Prostate gland (tissue), 2 donors: ENCODE data around the gene RANBP3. TPM values are rescaled to one million over a fixed set of nuclear protein-coding genes. Genes with fewer than 3 reads are reported as not detected.

Experiments
- DNase-seq: peaks from one replicate; pipeline ENCODE4 v3.0.0-alpha.2; 2019; ENCODE audit warnings: low spot score
- H3K27ac ChIP-seq, 2 donors: fragments of 200-600 bp; sonication (generic); 2 replicates each; pipeline ENCODE4 v1.5.1; 2017 to 2019
- H3K27me3 ChIP-seq: fragments of 200-600 bp; sonication (generic); replicated peaks from 2 replicates; pipeline ENCODE4 v1.5.1; 2019; ENCODE audit not compliant: insufficient read depth
- H3K36me3 ChIP-seq, 2 donors: fragments of 200-600 bp; sonication (generic); 1 replicate in 1 of 2; 2 replicates in 1 of 2; pipeline versions ENCODE4 v1.5.1 to v1.8.1; 2017 to 2019
- H3K4me1 ChIP-seq: fragments of 200-600 bp; sonication (generic); replicated peaks from 2 replicates; pipeline ENCODE4 v1.5.1; 2019
- H3K4me3 ChIP-seq, 2 donors: fragments of 200-600 bp; sonication (generic); 2 replicates each; pipeline ENCODE4 v1.5.1; 2017 to 2019
- H3K9me3 ChIP-seq: fragments of 200-600 bp; sonication (generic); 2 replicates; pipeline ENCODE4 v1.5.1; 2017
- CTCF ChIP-seq, 4 experiments: fragments of 200-600 bp in 2 of 4; fragments of 450-650 bp in 2 of 4; sonication (generic) in 2 of 4; IDR thresholded peaks; 1 replicate in 3 of 4; 2 replicates in 1 of 4; pipeline ENCODE4 v1.5.1; 2016 to 2019; ENCODE audit warnings: antibody characterized with exemption in 4 of 4, mild to moderate bottlenecking in 2 of 4, moderate library complexity in 2 of 4
- POLR2A ChIP-seq: fragments of 450-650 bp; IDR thresholded peaks from one replicate; pipeline ENCODE4 v1.6.1; 2016; ENCODE audit warnings: antibody characterized with exemption, mild to moderate bottlenecking
- POLR2AphosphoS5 ChIP-seq: sonication (generic); formaldehyde crosslinking; IDR thresholded peaks from one replicate; pipeline ENCODE4 v1.6.1; 2017; ENCODE audit warnings: antibody characterized with exemption
- WGBS: methylation state at CpG from one replicate; pipeline ENCODE4 v1.1.5; 2018; 5-methylcytosine and 5-hydroxymethylcytosine counted together
- intact Hi-C: fragments of 100-400 bp; cut with DNase I; formaldehyde crosslinking; loops from one replicate; pipeline ENCODE4 v1.14.2; 2022
- total RNA-seq, 2 donors: library from RNA; depleted of rRNA; stranded (reverse); fragments of >200 nt; gene quantifications; one replicate each; pipeline ENCODE4 v1.1.0, GENCODE V29; 2016

RANBP3 gene
- total RNA-seq, 2 donors from 2014 or later: 84.6 to 120 TPM

- H3K9me3 ChIP-seq: no peaks in the 10 kb centered on the region
- no peaks in the 10 kb centered on the region for H3K27me3 ChIP-seq
- H3K4me1 ChIP-seq: no peaks in the 10 kb centered on the region
- no peak overlapping the region for H3K27ac ChIP-seq
- WGBS: 77% methylated on average over 7 of the region's 7 CpGs
- H3K36me3 ChIP-seq: no peaks in the 10 kb centered on the region
- intact Hi-C loops: no loop called here
- H3K4me3 ChIP-seq: no peak overlapping the region
- no peak for DNase-seq
- TF ChIP-seq POLR2AphosphoS5: peak; percentile 20
- no peak for TF ChIP-seq POLR2A
- TF ChIP-seq CTCF (IDR thresholded peaks at IDR 0.05): no peak
Measured at GRCh38 chr19:6000228-6000847, 22.4 kb upstream of the RANBP3 start.

- Histone ChIP-seq H3K27ac (no peak overlapping the region), H3K36me3 (no peaks in the 10 kb centered on the region), H3K9me3 (no peaks in the 10 kb centered on the region), H3K27me3 (no peaks in the 10 kb centered on the region), H3K4me1 (no peaks in the 10 kb centered on the region), H3K4me3 (no peak overlapping the region)
- intact Hi-C loops: no loop called here
- no peak for DNase-seq
- no peak for TF ChIP-seq POLR2A
- no peak for TF ChIP-seq POLR2AphosphoS5
- no peak for TF ChIP-seq CTCF (IDR thresholded peaks at IDR 0.05)
- WGBS: 90% methylated on average over 6 of the region's 6 CpGs
Measured at GRCh38 chr19:5999693-6000092, 21.8 kb upstream of the RANBP3 start.

GRCh38 chr19:5997371-5997770 lies 19.4 kb upstream of the RANBP3 start:
- Histone ChIP-seq H3K4me3 (no peak overlapping the region), H3K27me3 (no peaks in the 10 kb centered on the region), H3K4me1 (peaks cover 6% of the 10 kb centered on the region), H3K9me3 (no peaks in the 10 kb centered on the region), H3K27ac (no peak overlapping the region), H3K36me3 (no peaks in the 10 kb centered on the region)
- TF ChIP-seq POLR2A (no peak), CTCF (IDR thresholded peaks at IDR 0.05) (no peak), POLR2AphosphoS5 (no peak)
- intact Hi-C loops: no loop called here
- DNase-seq: no peak
- 85% methylated on average over 17 of the region's 17 CpGs for WGBS

DNA sequence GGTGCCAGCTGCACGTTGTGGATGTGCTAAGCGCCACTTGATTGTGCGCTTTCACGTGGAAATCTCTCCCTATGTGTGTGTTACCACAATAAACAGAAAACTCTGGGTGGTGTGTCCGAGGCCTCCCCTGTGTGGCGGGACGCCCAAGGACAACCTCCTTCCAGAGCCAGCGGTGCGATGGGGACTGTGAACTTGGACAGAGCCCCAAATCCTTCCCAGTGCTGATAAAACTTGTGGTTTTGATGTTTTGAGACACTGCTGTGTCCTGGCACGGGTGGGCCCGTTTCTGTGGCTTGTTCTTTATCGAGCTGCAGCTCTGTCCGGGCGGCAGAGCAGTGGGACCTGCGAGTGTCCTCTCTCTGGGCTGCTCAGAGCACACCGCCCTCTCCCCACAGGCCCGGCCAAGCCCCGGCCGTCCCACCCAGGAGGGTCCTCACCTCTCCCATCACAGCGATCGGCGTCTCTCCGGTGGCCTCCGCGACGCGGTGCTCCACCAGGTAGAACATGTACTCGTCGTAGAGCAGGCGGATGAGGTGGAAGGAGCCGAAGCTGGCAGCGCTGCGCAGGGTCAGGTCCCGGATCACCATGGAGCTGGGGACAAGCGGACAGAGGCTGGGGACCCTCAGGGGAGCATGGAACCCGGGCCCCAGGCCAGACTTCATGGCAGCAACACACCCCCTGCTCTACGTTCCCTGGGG lies 18.8 kb upstream of the RANBP3 start:
- Histone ChIP-seq H3K27me3 (no peaks in the 10 kb centered on the region), H3K36me3 (no peaks in the 10 kb centered on the region), H3K9me3 (no peaks in the 10 kb centered on the region), H3K27ac (no peak overlapping the region), H3K4me1 (peaks cover 6% of the 10 kb centered on the region), H3K4me3 (no peak overlapping the region)
- no peak for TF ChIP-seq POLR2A
- TF ChIP-seq POLR2AphosphoS5: no peak
- no peak for TF ChIP-seq CTCF (IDR thresholded peaks at IDR 0.05)
- intact Hi-C loops: no loop called here
- DNase-seq: no peak
- WGBS: 91% methylated on average over 35 of the region's 37 CpGs

DNA sequence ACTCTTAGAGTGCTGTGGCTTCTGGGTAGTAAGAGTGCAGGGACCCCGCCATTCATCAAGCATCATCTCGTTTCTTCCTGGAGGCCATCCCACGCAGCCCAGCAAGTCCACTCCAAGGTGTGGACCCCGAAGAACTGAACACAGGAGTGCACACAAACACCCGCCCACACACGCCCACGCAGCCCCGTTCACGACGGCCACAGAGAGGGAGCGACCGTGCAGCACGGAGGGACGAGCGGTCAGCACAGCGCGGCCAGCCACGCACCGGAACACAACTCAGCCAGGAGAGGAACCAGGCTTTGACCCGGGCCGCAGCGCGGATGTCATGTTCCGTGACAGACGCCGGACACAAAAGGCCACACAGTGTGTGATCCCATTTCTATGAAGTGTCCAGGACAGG lies 18.2 kb upstream of the RANBP3 start:
- intact Hi-C loops: no loop called here
- DNase-seq: no peak
- Histone ChIP-seq H3K4me3 (no peak overlapping the region), H3K36me3 (no peaks in the 10 kb centered on the region), H3K27me3 (no peaks in the 10 kb centered on the region), H3K9me3 (no peaks in the 10 kb centered on the region), H3K4me1 (peaks cover 6% of the 10 kb centered on the region), H3K27ac (no peak overlapping the region)
- TF ChIP-seq CTCF (IDR thresholded peaks at IDR 0.05) (no peak), POLR2AphosphoS5 (no peak), POLR2A (no peak)
- 88% methylated on average over 26 of the region's 26 CpGs for WGBS
